Neural cell (in vitro differentiated cells): ENCODE results near the gene TMEM132E. TPM values are rescaled to one million over a fixed set of nuclear protein-coding genes. Genes with fewer than 3 reads are reported as not detected.

Source experiments
- H2AFZ ChIP-seq: fragments of 200-600, 300-800 bp; sonication (generic), shearing (Covaris generic); 2 replicates; pipeline ENCODE4 v1.6.0; 2014; ENCODE audit warnings: low read depth, mild to moderate bottlenecking, antibody characterized with exemption, low read length, moderate library complexity
- H3F3A ChIP-seq: fragments of 200-600 bp; shearing (Covaris generic); 2 replicates; pipeline ENCODE4 v1.6.1; 2016; ENCODE audit warnings: mild to moderate bottlenecking, moderate library complexity, mixed read lengths, antibody characterized with exemption, low read length; ENCODE audit not compliant: insufficient read depth, poor library complexity, severe bottlenecking
- H3K27ac ChIP-seq: fragments of 200-600, 300-800 bp; sonication (generic), shearing (Covaris generic); 2 replicates; pipeline ENCODE4 v1.5.1; 2014; ENCODE audit warnings: mild to moderate bottlenecking, low read length, moderate library complexity
- H3K27me3 ChIP-seq: fragments of 300-800, 200-600 bp; sonication (generic), shearing (Covaris generic); 2 replicates; pipeline ENCODE4 v1.6.0; 2014; ENCODE audit warnings: mild to moderate bottlenecking, low read depth, low read length, moderate library complexity; ENCODE audit not compliant: insufficient read depth
- H3K36me3 ChIP-seq: fragments of 300-800, 200-600 bp; sonication (generic), shearing (Covaris generic); 2 replicates; pipeline ENCODE4 v1.5.1; 2014; ENCODE audit warnings: mild to moderate bottlenecking, antibody characterized with exemption, low read length, moderate library complexity; ENCODE audit not compliant: insufficient read depth
- H3K4me2 ChIP-seq: fragments of 300-800, 200-600 bp; sonication (generic), shearing (Covaris generic); 2 replicates; pipeline ENCODE4 v1.6.0; 2014; ENCODE audit warnings: mild to moderate bottlenecking, low read length
- H3K4me3 ChIP-seq: fragments of 300-800, 200-600 bp; sonication (generic), shearing (Covaris generic); 2 replicates; pipeline ENCODE4 v1.5.1; 2014; ENCODE audit warnings: mild to moderate bottlenecking, low read length, moderate library complexity
- H3K79me2 ChIP-seq: fragments of 200-600 bp; shearing (Covaris generic); replicated peaks from 2 replicates; pipeline ENCODE4 v1.6.0; 2014; ENCODE audit warnings: mild to moderate bottlenecking, low read length, moderate library complexity; ENCODE audit not compliant: insufficient read depth
- H3K9ac ChIP-seq: fragments of 300-800, 200-600 bp; sonication (generic), shearing (Covaris generic); 2 replicates; pipeline ENCODE4 v1.6.1; 2016; ENCODE audit warnings: mild to moderate bottlenecking, low read length, mixed read lengths
- H3K9me2 ChIP-seq: fragments of 200-600 bp; shearing (Covaris generic); 2 replicates; pipeline ENCODE4 v1.6.1; 2016; ENCODE audit warnings: mild to moderate bottlenecking, low read length, mixed read lengths; ENCODE audit not compliant: insufficient read depth
- H3K9me3 ChIP-seq: fragments of 200-600, 300-800 bp; sonication (generic), shearing (Covaris generic); 2 replicates; pipeline ENCODE4 v1.6.1; 2016; ENCODE audit warnings: mild to moderate bottlenecking, mixed run types, low read length, moderate library complexity, mixed read lengths
- H4K20me1 ChIP-seq: fragments of 200-600 bp; shearing (Covaris generic); 2 replicates; pipeline ENCODE4 v1.6.1; 2016; ENCODE audit warnings: mild to moderate bottlenecking, mixed run types; ENCODE audit not compliant: insufficient read depth
- CTCF ChIP-seq: fragments of 450-650 bp; IDR thresholded peaks from 2 replicates; pipeline ENCODE4 v1.5.1; 2014; ENCODE audit warnings: antibody characterized with exemption, mild to moderate bottlenecking, moderate library complexity; ENCODE audit not compliant: poor library complexity, severe bottlenecking
- EP300 ChIP-seq: fragments of 450-650 bp; conservative IDR thresholded peaks from 2 replicates; pipeline ENCODE4 v1.6.1; 2014; ENCODE audit warnings: antibody characterized with exemption, mild to moderate bottlenecking, moderate library complexity; ENCODE audit not compliant: poor library complexity, severe bottlenecking
- EZH2 ChIP-seq: fragments of 200-600, 300-800 bp; shearing (Covaris generic), sonication (generic); IDR thresholded peaks from 2 replicates; pipeline ENCODE4 v1.6.1; 2014; ENCODE audit warnings: antibody characterized with exemption, low read length, borderline replicate concordance, mild to moderate bottlenecking; ENCODE audit not compliant: insufficient read depth, poor library complexity, severe bottlenecking
- MXI1 ChIP-seq: fragments of 450-650 bp; conservative IDR thresholded peaks from 2 replicates; pipeline ENCODE4 v1.6.1; 2014; ENCODE audit warnings: antibody characterized with exemption, mild to moderate bottlenecking; ENCODE audit not compliant: poor library complexity, severe bottlenecking
- POLR2AphosphoS5 ChIP-seq: IDR thresholded peaks from 2 replicates; pipeline ENCODE4 v1.6.1; 2012
- RAD21 ChIP-seq: fragments of 450-650 bp; conservative IDR thresholded peaks from 2 replicates; pipeline ENCODE4 v1.6.1; 2014; ENCODE audit warnings: antibody characterized with exemption, mild to moderate bottlenecking, moderate library complexity
- REST ChIP-seq: IDR thresholded peaks from 2 replicates; pipeline ENCODE4 v1.6.1; 2012; ENCODE audit warnings: borderline replicate concordance
- SMC3 ChIP-seq: fragments of 450-650 bp; conservative IDR thresholded peaks from 2 replicates; pipeline ENCODE4 v1.6.1; 2014; ENCODE audit warnings: antibody characterized with exemption, mild to moderate bottlenecking, moderate library complexity; ENCODE audit not compliant: poor library complexity
- TAF1 ChIP-seq: IDR thresholded peaks from 2 replicates; pipeline ENCODE4 v1.6.1; 2012; ENCODE audit warnings: low read depth
- polyA plus RNA-seq: library from polyadenylated mRNA; depleted of rRNA; stranded (reverse); fragments of >200 nt; gene quantifications from 2 replicates; pipeline ENCODE4 v1.2.3, GENCODE V29; 2014

TMEM132E gene
- polyA plus RNA-seq, 1 donor from 2014 or later: 1.8 TPM

- Histone ChIP-seq H3F3A (no peaks in the 10 kb centered on the region), H4K20me1 (no peaks in the 10 kb centered on the region), H3K9me3 (no peaks in the 10 kb centered on the region), H3K27ac (no peak overlapping the region), H3K79me2 (no peaks in the 10 kb centered on the region), H3K36me3 (no peaks in the 10 kb centered on the region), H2AFZ (no peak overlapping the region), H3K27me3 (no peaks in the 10 kb centered on the region), H3K4me2 (no peak overlapping the region), H3K4me3 (no peak overlapping the region), H3K9me2 (no peaks in the 10 kb centered on the region), H3K9ac (no peak overlapping the region)
- no peak for TF ChIP-seq REST
- no peak for TF ChIP-seq CTCF
- TF ChIP-seq EZH2: no peak
- TF ChIP-seq POLR2AphosphoS5: no peak
- no peak for TF ChIP-seq RAD21
- TF ChIP-seq MXI1: no peak
- TF ChIP-seq EP300: no peak
- TF ChIP-seq TAF1: no peak
- TF ChIP-seq SMC3: no peak
Measured at GRCh38 chr17:34601416-34601815, 22.0 kb downstream of the TMEM132E start.

DNA sequence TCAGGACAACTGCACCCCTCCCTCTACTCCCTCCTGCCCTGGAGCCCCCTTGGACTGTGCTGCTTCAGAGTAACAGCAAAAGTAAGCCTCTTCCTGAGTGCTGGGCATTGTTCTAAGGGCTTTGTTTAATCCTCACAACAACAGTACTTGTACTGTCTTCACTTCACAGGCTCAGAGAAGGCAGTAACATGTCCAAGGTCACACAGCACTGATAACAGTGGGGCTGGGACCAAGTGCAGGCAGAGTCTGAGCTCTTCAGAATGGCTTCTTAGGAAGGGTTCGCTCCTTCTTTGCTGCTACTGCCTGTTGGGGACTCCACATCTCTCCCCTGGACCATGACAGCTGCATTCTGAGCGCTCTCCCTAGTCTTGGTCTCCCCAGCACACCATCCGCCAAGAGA is 24.6 kb downstream of the TMEM132E start:
- Histone ChIP-seq H3K27ac (no peak overlapping the region), H3K9me2 (no peaks in the 10 kb centered on the region), H3K9me3 (no peaks in the 10 kb centered on the region), H4K20me1 (no peaks in the 10 kb centered on the region), H3K27me3 (no peaks in the 10 kb centered on the region), H2AFZ (no peak overlapping the region), H3K79me2 (no peaks in the 10 kb centered on the region), H3K4me2 (no peak overlapping the region), H3F3A (no peaks in the 10 kb centered on the region), H3K9ac (no peak overlapping the region), H3K4me3 (no peak overlapping the region), H3K36me3 (no peaks in the 10 kb centered on the region)
- TF ChIP-seq CTCF (no peak), EZH2 (no peak), EP300 (no peak), MXI1 (no peak), SMC3 (no peak), TAF1 (no peak), POLR2AphosphoS5 (no peak), REST (no peak), RAD21 (no peak)
